PC-3 (cell line): ENCODE measurements around the gene AFM. TPM values are rescaled to one million over a fixed set of nuclear protein-coding genes. Genes with fewer than 3 reads are reported as not detected.
A peak's percentile ranks its signal among the peaks of the same experiment; 100 is the strongest.

Experiments
- ATAC-seq: fragments of 200-7000 bp; cut with Tn5 transposase; 2 replicates; pipeline ENCODE4 v1.9.1; 2020; ENCODE audit warnings: mild to moderate bottlenecking, moderate library complexity
- BruUV-seq: library from RNA; stranded (reverse); fragments of 400-500 nt; replicated peaks from 2 replicates; lab custom pipeline; 2021; lab: Mats Ljungman, UMichigan
- CTCF ChIA-PET: fragments of 300-600 bp; sonication (Branson Sonifier 250); formaldehyde crosslinking; loops from one replicate; lab custom pipeline; 2022; ENCODE audit warnings: antibody characterized with exemption; lab: Charles Lee
- POLR2A ChIA-PET: fragments of 300-600 bp; sonication (Branson Sonifier 250); formaldehyde crosslinking; loops from one replicate; lab custom pipeline; 2022; ENCODE audit warnings: antibody characterized with exemption; ENCODE audit not compliant: unreplicated experiment; lab: Charles Lee
- DNase-seq: peaks from one replicate; pipeline ENCODE4 v3.0.0-alpha.2; 2015
- H2AFZ ChIP-seq: fragments of 300-600 bp; sonication (generic); 2 replicates; pipeline ENCODE4 v1.6.0; 2016; ENCODE audit warnings: antibody characterized with exemption, low read length
- H3F3A ChIP-seq: fragments of 300-600 bp; sonication (generic); one replicate; pipeline ENCODE4 v1.6.0; 2017; ENCODE audit warnings: antibody characterized with exemption, low read length, control low read depth, mild to moderate bottlenecking; ENCODE audit not compliant: unreplicated experiment
- H3K27ac ChIP-seq: fragments of 300-600 bp; sonication (generic); 2 replicates; pipeline ENCODE4 v1.5.1; 2016; ENCODE audit warnings: mild to moderate bottlenecking, low read length
- H3K27me3 ChIP-seq: fragments of 300-600 bp; sonication (generic); 2 replicates; pipeline ENCODE4 v1.6.1; 2016; ENCODE audit warnings: low read length, mixed read lengths
- H3K36me3 ChIP-seq: fragments of 300-600 bp; sonication (generic); 2 replicates; pipeline ENCODE4 v1.6.1; 2016; ENCODE audit warnings: low read depth, mixed run types, low read length, mixed read lengths
- H3K4me1 ChIP-seq: fragments of 300-600 bp; sonication (generic); 2 replicates; pipeline ENCODE4 v1.5.1; 2016; ENCODE audit warnings: low read length; ENCODE audit not compliant: insufficient read depth
- H3K4me2 ChIP-seq: fragments of 300-600 bp; sonication (generic); 2 replicates; pipeline ENCODE4 v1.6.0; 2016; ENCODE audit warnings: low read length
- H3K4me3 ChIP-seq: fragments of 300-600 bp; sonication (generic); 2 replicates; pipeline ENCODE4 v1.5.1; 2016; ENCODE audit warnings: mild to moderate bottlenecking, low read length, mixed read lengths
- H3K79me2 ChIP-seq: fragments of 300-600 bp; sonication (generic); 2 replicates; pipeline ENCODE4 v1.6.1; 2017; ENCODE audit warnings: low read length, mixed read lengths
- H3K9ac ChIP-seq: fragments of 300-600 bp; sonication (generic); 2 replicates; pipeline ENCODE4 v1.6.0; 2016; ENCODE audit warnings: mild to moderate bottlenecking, low read length
- H3K9me2 ChIP-seq: fragments of 300-600 bp; sonication (generic); replicated peaks from 2 replicates; pipeline ENCODE4 v1.6.1; 2016; ENCODE audit warnings: mixed run types, low read length, mixed read lengths
- H3K9me3 ChIP-seq: fragments of 300-600 bp; sonication (generic); 2 replicates; pipeline ENCODE4 v1.6.1; 2016; ENCODE audit warnings: low read length, mixed read lengths
- H4K20me1 ChIP-seq: fragments of 300-600 bp; sonication (generic); 2 replicates; pipeline ENCODE4 v1.6.1; 2016; ENCODE audit warnings: low read length, mixed read lengths
- CTCF ChIP-seq: fragments of 300-600 bp; sonication (generic); conservative IDR thresholded peaks from 2 replicates; pipeline ENCODE4 v1.5.1; 2017; ENCODE audit warnings: antibody characterized with exemption, low read depth, mild to moderate bottlenecking, low read length
- EZH2 ChIP-seq: fragments of 300-600 bp; sonication (generic); IDR thresholded peaks from one replicate; pipeline ENCODE4 v1.6.1; 2017; ENCODE audit warnings: antibody characterized with exemption, mild to moderate bottlenecking, low read length; ENCODE audit not compliant: unreplicated experiment
- EZH2phosphoT487 ChIP-seq: fragments of 300-600 bp; sonication (generic); IDR thresholded peaks from 2 replicates; pipeline ENCODE4 v1.6.1; 2018; ENCODE audit warnings: mild to moderate bottlenecking, antibody characterized with exemption, low read length, borderline replicate concordance
- intact Hi-C: fragments of 100-400 bp; cut with micrococcal nuclease; formaldehyde crosslinking; loops from 2 replicates; pipeline ENCODE4 v1.9.0; 2023
- total RNA-seq: library from RNA; depleted of rRNA; stranded (reverse); fragments of >200 nt; gene quantifications from 2 replicates; pipeline ENCODE4 v1.2.3, GENCODE V29; 2014

The AFM gene
- total RNA-seq, 1 experiment from 2014 or later, result not detected

GRCh38 chr4:73445383-73446335 lies 35.9 kb upstream of the AFM start:
- CTCF ChIA-PET, result interaction anchor here (0.6 to 1.5 kb wide), 8 partner anchors 47 to 208 kb away, joined by 3 to 29 read pairs (median 6); no protein-coding TSS in a partner anchor
- ATAC-seq (no peak), DNase-seq (no peak)
- Histone ChIP-seq H3F3A (no peaks in the 10 kb centered on the region), H3K9ac (no peak overlapping the region), H3K79me2 (no peaks in the 10 kb centered on the region), H3K27me3 (peaks cover 12% of the 10 kb centered on the region; the same call in 1 of the 2 replicates), H3K36me3 (no peaks in the 10 kb centered on the region), H3K9me2 (no peaks in the 10 kb centered on the region), H3K4me3 (no peak overlapping the region), H2AFZ (no peak overlapping the region), H3K4me1 (peaks cover 20% of the 10 kb centered on the region), H3K27ac (no peak overlapping the region), H3K4me2 (no peak overlapping the region), H4K20me1 (no peaks in the 10 kb centered on the region), H3K9me3 (no peaks in the 10 kb centered on the region)
- POLR2A ChIA-PET, result interaction anchor here (0.5 kb wide), 1 partner anchor 186 kb away, joined by 3 read pairs; no protein-coding TSS in a partner anchor
- intact Hi-C loops, result loop anchor here (1.0 to 5.0 kb wide), 3 partner anchors 48 to 134 kb away; no protein-coding TSS in a partner anchor
- TF ChIP-seq EZH2 (no peak), CTCF (no peak), EZH2phosphoT487 (no peak)
- BruUV-seq, result no TSS peak

- Histone ChIP-seq H3K9me3 (no peaks in the 10 kb centered on the region), H2AFZ (no peak overlapping the region), H3K27me3 (peaks cover 12% of the 10 kb centered on the region; the same call in 1 of the 2 replicates), H3K79me2 (no peaks in the 10 kb centered on the region), H3K27ac (no peak overlapping the region), H3K9me2 (no peaks in the 10 kb centered on the region), H3K9ac (no peak overlapping the region), H3K4me2 (no peak overlapping the region), H3K4me1 (peaks cover 24% of the 10 kb centered on the region), H3F3A (no peaks in the 10 kb centered on the region), H3K4me3 (no peak overlapping the region), H3K36me3 (no peaks in the 10 kb centered on the region), H4K20me1 (no peaks in the 10 kb centered on the region)
- CTCF ChIA-PET, result interaction anchor here (0.6 to 1.5 kb wide), 8 partner anchors 48 to 207 kb away, joined by 3 to 29 read pairs (median 6); no protein-coding TSS in a partner anchor
- POLR2A ChIA-PET, result interaction anchor here (0.5 kb wide), 1 partner anchor 187 kb away, joined by 3 read pairs; no protein-coding TSS in a partner anchor
- ATAC-seq, result peak; percentile 74
- DNase-seq, result peak; percentile 83
- TF ChIP-seq EZH2phosphoT487, result no peak
- peak; percentile 98 for TF ChIP-seq CTCF
- TF ChIP-seq EZH2, result no peak
- intact Hi-C loops, result loop anchor here (1.0 to 5.0 kb wide), 3 partner anchors 49 to 135 kb away; no protein-coding TSS in a partner anchor
- BruUV-seq, result no TSS peak
Observed at GRCh38 chr4:73446336-73446938, 35.1 kb upstream of the AFM start.
